ENCODE measurements around the gene AKT3. TPM values are rescaled to one million over a fixed set of nuclear protein-coding genes. Genes with fewer than 3 reads are reported as not detected.

Gene AKT3
- total RNA-seq, 1 donor from 2014 or later, result 65.4 TPM

DNA sequence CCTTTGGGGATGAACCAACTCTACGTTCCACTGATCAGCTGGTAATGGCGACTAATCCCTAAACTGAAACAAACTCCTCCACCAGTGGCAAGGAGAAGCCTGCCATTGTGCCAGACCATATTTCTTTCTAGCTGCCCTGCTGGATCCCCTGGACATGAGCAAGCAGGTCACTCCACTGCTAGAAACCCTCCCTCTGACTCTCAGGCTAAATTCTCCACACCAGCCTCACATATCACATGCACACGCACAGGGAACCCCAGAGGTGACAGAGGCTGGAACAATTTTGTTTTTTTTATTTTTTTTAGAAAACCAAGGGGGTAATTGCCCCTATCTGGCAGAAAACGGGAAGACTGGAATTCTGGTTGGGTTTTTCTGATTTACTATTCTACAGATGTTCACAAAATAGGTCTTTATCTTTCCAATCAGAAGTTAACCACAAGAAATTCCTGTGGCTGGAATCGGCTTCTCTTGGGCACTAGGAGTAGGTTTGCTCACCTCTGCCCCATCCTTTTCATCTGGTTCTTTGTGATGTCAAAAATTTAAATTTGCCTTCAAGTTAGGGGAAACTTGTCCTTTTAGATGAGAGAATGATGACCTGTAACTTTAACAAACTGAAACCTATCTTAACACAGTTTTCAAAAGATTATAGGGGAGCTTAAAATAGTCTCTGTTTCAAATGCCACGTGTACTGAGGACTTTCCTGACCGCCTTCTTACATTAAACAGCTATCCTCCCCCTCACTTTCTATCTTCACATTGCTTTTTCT lies 336.1 kb downstream of the AKT3 start:
- DNase-seq (ENCODE audit: low read depth, low spot score), result no peak

DNA sequence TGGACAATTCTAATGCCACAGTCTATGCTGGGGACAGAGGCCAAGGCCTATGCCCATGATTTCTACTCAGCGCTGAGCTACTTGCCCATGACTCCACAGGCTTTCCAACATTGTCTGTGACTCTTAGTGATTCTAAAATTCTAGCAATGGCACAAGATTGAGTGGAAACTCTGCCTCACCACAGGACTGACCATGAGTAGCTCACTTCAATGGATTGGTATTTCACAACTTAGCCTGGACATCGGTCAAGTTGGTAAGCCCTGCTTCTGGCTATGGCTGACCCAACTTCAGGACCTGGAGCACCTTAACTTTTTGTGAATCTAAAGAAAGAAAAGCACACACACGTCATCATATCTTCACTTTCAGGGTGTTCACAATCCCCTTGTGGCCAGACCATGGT lies 339.1 kb downstream of the AKT3 start:
- DNase-seq (ENCODE audit: low read depth, low spot score), result no peak

- no peak for DNase-seq (ENCODE audit: low read depth, low spot score)
Measured at GRCh38 chr1:243508943-243509342, 341.1 kb downstream of the AKT3 start.

GRCh38 chr1:243508303-243508713 lies 341.7 kb downstream of the AKT3 start:
- DNase-seq (ENCODE audit: low read depth, low spot score), result no peak

- no peak for DNase-seq (ENCODE audit: low read depth, low spot score)
Measured at GRCh38 chr1:243507672-243508302, 342.3 kb downstream of the AKT3 start.

- no peak for DNase-seq (ENCODE audit: low read depth, low spot score)
Measured at GRCh38 chr1:243507001-243507671, 342.9 kb downstream of the AKT3 start.

DNA sequence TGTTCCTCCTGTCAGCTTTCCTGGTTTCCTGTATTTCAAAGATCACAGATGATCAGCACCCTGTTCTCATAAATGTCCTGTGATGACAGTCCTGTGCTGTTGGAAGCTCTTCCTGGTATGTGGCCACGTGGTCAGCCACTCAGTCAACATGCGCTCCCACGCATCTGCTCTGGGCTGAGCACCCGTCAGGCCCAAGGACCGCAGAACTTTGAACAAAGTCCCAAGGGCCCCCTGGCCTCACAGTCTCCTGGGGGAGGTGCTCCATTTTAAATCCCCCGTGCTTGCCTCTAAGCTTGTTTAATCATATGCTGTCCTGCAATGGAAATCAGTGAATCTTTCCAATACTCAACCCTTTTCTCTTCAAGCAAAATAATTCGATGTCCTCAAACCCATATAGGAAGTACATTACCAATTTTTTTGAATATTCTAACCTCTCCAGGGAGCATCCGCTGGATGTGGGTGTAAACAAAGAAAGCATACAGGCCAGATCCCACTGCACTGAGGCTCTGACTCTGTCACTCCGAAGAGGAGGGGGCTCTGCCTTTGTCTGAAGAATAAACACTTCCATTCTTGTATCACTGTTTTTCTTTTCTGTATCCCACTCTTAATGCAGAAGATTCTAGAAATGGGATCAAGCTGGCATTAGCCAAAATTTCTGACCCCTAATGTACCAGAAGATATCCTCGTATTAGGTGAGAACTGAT lies 343.9 kb downstream of the AKT3 start:
- DNase-seq (ENCODE audit: low read depth, low spot score), result no peak

DNA sequence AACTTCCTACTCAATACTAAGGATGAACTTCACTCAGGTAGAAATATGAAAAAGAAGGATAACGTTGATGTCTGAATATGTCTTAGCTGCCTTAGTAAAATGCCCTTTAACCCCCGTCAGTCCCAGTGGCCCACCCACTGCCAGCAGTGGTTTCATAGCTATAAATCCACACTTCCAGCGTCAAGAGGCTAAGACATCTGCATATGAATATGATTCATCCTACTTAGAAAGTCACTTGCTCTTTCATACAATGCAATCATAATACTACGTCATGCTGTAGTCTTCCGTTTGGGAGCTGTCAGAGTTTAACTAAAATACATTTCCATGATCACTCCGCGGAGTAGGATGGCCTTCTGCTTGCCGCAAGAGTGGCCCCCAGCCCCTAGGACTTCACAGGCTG lies 346.9 kb downstream of the AKT3 start:
- no peak for DNase-seq (ENCODE audit: low read depth, low spot score)

DNA sequence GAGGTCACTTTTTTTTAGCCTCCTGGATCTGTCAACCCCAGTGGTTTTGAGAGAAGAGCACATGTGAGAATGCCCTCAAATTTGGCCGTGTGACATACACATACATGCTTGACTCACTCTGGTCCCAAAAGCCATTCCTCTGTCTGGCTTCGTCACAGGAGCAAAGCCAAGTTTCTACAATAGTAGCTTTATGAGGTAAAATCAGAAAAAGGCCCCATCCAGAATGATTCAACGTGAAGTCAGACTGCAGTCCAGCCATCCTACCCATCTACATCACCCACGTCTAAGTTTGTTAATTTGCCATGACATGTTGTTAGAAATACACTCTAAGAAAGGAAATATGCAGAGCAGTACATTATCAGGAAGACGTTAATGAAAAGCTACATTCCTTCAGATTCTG lies 349.0 kb downstream of the AKT3 start:
- DNase-seq (ENCODE audit: low read depth, low spot score), result no peak

- DNase-seq (ENCODE audit: low read depth, low spot score), result no peak
Measured at GRCh38 chr1:243500512-243500911, 349.5 kb downstream of the AKT3 start.

DNA sequence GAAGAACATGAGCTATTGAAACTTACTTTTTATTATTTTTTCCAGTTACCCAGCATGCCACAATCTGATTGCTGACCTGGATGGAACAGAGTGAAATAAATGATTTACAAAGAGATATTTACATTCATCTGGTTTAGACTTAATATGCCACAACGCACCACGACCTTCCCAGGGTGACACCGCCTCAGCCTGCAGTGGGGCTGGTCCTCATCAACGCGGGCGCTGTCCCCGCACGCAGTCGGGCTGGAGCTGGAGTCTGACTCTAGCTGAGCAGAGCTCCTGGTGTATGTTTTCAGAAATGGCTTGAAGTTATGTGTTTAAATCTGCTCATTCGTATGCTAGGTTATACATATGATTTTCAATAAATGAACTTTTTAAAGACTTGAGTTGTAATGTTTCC lies 350.3 kb downstream of the AKT3 start:
- no peak for DNase-seq (ENCODE audit: low read depth, low spot score)

- DNase-seq (ENCODE audit: low read depth, low spot score), result no peak
Measured at GRCh38 chr1:243499248-243499647, 350.8 kb downstream of the AKT3 start.

DNA sequence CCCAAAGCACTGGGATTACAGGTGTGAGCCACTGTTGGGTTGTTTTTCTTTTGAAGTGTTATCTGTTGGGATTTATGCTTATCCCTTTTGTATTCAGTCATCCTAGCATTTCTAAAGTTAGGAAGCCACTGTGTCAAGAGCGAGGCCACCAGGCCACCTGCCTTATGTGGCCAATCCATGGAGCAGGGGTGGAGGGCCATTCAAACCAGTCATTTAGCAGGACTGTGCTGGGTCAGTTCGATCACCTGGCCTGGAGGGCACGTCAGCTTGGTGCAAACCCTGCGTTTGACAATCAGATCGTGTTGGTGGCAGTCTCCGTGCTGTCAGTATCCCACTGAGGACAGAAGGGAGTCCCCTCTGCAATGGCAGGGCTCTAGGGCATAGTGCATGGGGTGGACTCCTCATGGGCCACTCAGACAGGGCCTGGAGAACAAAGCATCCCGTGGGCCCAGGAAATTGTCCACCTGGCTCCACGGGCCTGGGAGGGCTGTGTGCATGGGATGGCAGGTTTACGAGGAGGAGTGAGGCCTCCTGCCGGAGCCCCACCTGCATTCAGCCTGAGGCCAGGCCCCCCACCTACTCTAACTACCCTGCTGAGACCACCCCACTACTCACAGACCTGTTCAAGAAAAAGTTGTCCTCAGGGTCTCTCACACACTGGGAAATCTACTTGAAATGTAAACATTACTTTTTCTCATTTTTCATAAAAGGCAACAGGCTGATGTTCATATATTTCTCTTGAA lies 351.9 kb downstream of the AKT3 start:
- DNase-seq (ENCODE audit: low read depth, low spot score), result no peak

DNA sequence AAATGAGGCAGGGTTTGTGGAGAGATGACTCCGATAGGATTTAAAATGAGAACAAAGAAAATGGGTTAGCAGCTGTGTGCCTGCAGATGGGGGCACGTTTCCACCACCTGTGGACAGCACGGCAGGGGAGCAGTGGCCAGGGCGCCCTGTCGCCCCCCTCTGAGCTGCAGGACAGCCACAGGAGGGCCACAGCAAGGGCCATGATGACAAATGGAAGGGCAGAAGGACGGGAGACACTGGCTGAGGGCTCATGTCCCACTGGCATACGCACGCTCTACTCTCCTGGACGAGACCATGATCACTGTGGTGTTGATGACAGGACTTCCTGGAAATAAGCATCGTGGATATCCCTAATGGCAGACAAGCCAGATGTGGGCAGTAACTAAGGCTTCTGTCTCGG lies 353.2 kb downstream of the AKT3 start:
- DNase-seq (ENCODE audit: low read depth, low spot score), result no peak

- no peak for DNase-seq (ENCODE audit: low read depth, low spot score)
Measured at GRCh38 chr1:243496187-243496646, 353.8 kb downstream of the AKT3 start.

DNA sequence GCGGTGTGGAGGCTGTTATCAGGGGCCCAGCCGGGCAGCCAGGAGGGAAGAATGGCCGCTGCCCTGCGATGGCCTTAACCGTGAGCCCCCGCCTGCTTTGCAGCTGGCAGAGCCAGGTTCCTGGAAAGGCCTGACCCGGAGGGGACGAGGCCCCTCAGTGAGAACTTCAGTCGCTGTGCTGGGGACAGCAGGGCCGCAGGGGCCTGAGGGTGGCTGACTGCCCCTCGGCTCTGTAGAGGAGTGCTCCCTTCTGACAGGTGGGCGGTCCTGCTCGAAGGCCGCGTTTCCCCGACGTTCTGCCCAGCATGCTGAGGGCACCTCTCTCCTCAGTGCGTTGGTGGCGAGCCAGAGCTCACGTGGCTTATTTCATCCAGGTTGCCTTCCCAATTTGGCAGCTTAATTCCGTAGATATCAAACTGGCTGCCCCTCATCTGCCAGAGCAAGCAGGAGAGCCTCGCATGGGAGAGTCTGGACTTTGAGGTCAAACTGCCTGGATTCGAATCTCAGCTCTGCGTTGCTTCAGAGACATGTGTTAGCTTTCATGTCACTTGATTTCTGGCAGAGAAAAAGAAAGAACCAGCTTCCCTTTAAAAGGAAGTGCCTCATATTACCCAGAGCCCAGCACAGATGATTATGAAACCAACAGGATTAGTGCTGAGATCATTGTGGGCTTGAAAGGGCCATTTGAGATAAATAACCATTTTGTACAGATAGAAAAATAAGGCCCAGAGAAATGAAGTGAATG lies 354.4 kb downstream of the AKT3 start:
- no peak for DNase-seq (ENCODE audit: low read depth, low spot score)

- DNase-seq (ENCODE audit: low read depth, low spot score), result no peak
Measured at GRCh38 chr1:243494741-243495431, 355.2 kb downstream of the AKT3 start.

DNA sequence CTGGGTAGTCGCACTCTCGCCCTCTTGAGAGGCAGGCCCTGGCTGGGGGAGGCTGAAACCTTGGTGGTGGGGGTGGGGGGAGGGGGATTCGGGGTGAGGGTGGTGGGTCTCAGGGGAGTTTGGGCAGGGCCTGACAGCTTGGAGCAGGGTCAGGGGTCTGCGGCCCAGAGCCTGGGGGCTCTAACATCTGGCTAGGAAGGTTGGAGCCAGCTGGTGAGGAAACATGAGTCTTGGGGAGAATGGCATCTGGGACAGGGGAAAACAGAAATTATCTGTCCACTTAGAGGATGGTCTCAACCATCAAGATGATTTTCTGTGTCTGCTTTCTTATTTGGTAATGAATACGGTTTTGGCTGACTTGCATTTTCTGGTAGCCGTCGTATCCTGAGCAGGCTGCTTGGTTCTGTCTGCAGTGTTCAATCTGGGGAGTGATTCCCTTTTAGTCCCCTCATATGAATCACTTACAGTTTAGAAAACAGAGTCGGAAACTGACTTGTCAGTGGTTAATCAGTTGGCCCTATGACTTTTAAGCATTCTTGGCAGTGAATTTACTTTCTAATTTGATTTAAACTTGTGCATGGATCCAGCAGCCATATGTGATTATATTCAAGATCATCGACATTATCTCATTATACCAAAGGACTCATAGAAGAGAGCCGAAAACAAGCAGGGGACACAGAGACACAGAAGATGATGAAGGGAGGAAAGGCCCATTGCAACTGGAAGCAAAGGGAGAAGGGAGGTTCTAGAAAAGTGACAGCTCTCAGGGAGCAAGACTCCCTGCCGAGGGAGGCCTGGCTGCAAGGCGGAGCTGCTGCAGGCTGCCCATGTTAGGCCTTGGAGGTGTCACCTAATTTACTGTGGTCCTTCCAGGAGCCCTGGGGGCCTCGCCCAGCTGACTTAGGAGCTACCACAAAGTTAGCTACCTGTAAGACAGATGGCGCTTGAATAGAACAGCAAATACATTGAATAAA lies 356.6 kb downstream of the AKT3 start:
- DNase-seq (ENCODE audit: low read depth, low spot score), result no peak

All from pulmonary artery endothelial cell (primary cell).